Measurements from ENCODE around the gene UCHL1.

GRCh38 chr4:41215155-41215554 lies 41.6 kb upstream of the UCHL1 start:
- TF ChIP-seq CTCF (IDR thresholded peaks at IDR 0.05): no peak
- TF ChIP-seq POLR2A (IDR thresholded peaks at IDR 0.05): no peak
